GM18868 (cell line): Measurements from ENCODE around the gene SLC22A1.
"Not testable (repeated sequence)": the region's sequence is repeated elsewhere in the genome, so short reads cannot be mapped to it uniquely, and the experiment has no call there.

ENCODE experiments used
- ATAC-seq: cut with Tn5 transposase; IDR thresholded peaks from one replicate; pipeline ENCODE4 v1.9.1; 2021; ENCODE audit warnings: mild to moderate bottlenecking, moderate library complexity; ENCODE audit not compliant: unreplicated experiment

The SLC22A1 gene

DNA sequence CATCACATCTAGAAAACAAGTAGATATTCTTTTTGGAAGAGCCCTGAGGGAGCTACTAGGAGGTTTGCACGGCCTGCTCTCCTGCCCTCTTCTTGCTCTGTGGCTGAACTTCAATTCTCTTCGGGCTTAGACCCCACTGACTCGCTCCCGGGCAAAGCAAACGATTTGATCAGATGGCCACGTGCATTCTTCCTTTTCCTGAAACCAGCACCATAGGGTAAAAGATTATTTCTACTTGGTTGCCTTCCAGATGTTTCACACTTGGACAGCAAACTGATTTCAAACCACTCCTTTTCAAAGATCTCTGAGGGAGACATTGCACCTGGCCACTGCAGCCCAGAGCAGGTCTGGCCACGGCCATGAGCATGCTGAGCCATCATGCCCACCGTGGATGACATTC lies at the start of gene SLC22A1:
Gene SLC22A1, plus strand, starts transcription at position 258 of the 400 bp plus-strand sequence. Its CDS starts 121 bp downstream, at position 379.
- no peak for ATAC-seq

DNA sequence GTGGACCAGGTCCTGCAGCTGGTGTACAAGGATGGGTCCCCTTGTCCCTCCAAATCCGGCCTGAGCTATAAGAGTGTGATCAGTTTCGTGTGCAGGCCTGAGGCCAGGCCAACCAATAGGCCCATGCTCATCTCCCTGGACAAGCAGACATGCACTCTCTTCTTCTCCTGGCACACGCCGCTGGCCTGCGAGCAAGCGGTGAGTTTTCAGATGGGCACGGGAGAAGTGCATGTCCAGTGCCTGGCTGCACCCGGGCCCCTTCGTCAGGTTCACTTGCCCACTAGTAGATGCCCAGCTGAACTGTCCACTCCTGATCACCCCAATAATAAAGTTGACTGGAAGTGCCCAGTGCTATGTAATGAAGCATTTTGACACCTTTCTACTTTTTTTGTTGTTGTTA lies 48.3 kb upstream of the SLC22A1 start:
- no peak for ATAC-seq

DNA sequence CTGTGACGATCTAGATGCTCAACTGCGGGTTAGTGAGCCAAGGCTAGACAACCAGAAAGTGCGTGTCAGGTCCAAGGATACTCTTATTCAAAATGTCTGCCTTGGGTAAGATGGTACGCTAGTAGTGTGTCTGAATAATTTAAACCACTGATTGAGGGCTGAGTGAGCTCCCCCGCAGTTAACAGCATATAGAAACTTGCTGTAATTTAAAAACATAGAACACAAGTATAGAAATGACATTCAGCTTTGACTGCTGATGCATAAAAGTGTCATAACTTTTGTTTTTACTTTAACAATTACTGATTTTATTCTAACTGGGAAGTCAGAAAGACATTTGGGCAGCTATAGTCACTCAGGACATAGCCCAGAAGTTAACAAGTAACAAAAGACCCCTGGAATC lies 45.6 kb upstream of the SLC22A1 start:
- peak; percentile 56 for ATAC-seq

DNA sequence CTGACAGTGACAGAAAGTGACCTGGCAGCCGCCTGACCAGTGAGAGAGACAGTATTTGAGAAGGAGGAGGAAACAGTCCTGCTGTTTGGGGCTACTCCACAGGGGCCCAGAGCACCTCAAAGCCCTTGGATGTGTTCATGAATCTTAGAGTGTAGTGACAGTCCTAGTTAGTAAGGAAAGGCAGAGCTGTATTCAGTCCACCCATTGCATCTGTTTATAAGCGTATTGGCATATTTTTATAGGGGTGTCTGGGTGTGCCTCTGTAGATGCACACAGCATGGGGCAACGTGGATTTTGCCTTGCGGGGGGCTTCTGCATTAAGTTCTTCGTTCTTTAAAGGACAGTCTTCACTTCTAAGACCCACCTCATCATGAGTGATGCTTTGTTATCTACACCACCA lies 44.6 kb upstream of the SLC22A1 start:
- ATAC-seq, result no peak

DNA sequence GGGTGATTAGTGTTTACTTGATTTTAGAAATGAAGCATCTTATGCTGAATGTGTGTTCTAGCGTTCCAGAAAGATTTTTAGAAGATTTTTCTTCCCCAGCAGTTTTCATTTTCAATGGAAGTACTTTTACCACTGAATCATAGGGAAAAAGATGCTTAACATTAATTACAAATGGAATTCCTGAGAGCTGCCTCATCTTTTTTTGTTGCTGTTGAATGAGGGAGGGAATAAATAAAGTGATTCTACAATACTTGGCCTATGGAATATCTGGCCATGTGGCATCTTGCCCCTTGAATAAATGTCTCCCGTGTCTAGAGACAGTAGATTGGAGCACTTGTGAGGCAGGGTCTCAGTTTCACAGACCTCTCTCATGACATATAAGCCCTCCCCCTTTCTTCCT lies 44.1 kb upstream of the SLC22A1 start:
- ATAC-seq, result no peak

DNA sequence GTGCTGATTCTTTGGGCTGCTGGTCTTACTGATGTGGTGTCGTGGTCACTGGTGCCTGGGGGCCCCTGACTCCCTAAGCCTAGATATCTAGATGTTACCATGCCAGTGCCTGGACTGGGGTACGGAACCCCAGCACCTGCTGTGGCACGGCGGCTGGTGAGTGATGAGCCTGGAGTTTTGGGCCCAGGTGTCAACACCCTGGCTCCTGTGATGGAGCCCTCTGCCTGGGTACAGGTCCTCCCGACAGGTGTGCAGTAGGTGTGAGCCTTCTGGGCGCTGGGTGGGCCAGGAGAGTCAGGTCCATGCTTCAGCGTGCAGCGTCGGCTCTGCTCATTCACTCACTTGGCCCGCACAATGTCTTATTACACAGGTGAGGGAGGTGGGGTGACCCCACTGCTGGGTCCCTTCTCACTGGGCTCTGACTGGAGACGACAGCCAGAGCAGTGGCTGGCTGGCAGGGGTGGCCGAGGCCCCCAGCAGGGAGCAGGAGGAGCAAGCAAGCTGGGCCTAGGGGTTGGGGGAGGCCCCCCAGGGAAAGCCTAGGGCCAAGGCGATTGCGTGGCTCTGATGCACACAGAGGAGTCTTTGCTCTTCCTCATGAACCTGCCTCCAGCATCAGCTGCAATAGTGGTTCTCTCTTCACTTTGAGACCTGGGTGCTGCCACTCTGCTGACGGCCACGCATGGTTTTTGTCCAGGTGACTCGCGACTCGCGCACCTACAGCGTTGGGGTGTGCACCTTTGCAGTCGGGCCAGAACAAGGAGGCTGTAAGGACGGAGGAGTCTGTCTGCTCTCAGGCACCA lies 42.5 kb upstream of the SLC22A1 start:
- no peak for ATAC-seq

DNA sequence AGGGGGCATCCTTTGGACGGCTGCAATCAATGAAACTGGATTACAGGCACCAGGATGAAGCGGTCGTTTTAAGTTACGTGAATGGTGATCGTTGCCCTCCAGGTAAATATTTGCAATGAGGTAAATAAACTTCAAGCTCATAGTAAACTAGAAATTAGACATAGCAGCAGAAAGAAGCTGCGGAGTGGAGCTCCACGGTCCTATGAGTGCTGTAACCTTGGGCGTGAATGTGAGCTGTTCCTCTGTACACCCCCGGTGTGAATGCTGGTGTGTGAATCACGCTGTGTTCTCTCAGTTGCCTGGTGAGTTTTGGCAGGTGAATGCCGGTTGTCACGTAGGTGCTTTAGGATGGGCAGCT lies 42.0 kb upstream of the SLC22A1 start:
- no peak for ATAC-seq

DNA sequence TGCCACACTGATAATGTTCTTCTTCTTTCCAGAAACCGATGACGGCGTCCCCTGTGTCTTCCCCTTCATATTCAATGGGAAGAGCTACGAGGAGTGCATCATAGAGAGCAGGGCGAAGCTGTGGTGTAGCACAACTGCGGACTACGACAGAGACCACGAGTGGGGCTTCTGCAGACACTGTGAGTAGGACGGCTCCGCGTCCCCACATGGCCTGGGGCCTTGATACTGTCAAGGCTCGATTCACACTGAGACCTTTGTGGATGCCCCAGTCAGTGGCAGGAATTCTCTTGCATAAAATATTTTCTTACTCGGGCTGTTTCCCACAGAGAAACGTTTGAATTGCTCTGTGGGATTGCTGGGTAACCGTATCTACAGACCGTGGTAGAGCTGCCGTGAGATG lies 41.5 kb upstream of the SLC22A1 start:
- ATAC-seq, result no peak

DNA sequence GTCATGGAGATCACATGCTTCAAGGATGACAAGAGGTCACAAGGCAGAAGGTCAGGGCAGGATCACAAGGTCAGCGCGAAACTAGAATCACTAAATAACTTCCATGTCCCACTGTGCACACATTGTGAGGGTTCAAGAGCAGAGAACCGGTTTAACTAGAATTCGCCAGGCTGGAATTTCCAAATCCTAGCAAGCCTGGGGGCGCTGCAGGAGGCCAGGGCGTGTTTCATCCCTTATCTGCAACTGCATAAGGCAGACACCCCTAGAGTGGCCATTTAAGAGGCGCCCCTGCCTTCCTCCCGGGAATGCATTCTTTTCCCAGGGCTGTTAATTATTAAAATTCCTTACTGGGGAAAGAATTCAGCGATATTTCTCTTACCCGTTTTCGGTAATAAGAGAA lies 40.2 kb upstream of the SLC22A1 start:
- no peak for ATAC-seq

DNA sequence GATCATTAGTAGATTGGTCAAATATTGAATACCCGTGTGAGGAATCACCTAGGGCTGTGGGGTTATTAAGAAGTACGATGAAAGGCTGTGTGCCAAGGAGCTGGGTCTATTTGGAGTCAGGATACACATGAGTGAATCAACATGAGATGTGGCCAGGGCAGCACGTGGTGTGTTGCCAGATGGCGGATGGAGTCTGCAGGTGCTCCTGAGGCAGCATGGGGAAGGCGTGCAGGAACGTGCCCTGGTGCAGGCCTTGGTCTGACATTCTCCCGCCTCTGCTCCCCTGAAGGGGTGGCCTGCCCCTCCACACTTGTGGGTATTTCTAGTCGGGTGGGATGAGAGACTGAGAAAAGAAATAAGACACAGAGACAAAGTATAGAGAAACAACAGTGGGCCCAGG lies 39.0 kb upstream of the SLC22A1 start:
- no peak for ATAC-seq

DNA sequence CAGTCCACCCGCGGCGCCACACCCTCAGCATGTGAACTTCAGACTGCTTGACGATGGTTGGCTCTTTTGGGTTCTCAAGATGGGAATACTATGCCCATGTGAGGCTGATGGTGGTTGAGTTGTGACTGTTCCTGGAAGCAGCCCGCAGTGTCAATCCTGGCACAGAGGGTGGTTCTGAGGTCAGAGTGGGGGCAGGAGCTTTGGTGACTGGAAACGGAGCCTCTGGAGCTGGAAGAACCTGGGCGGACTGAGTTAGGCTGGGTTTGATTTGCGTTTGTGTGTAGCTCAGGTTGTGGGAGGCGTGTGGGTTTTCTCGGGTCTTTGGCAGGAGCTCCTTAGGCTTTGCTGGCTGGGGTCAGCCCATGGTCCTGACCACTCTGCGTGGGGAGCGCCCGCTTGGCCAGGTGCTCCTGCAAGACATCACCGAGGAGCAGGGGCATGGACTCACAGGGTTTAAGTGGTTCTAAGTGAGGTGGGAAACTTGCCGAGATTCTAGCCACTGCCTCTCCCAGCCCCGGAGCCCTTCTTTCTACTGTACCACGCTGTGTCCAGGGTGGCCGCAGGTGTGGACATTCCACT lies 37.3 kb upstream of the SLC22A1 start:
- ATAC-seq, result no peak

DNA sequence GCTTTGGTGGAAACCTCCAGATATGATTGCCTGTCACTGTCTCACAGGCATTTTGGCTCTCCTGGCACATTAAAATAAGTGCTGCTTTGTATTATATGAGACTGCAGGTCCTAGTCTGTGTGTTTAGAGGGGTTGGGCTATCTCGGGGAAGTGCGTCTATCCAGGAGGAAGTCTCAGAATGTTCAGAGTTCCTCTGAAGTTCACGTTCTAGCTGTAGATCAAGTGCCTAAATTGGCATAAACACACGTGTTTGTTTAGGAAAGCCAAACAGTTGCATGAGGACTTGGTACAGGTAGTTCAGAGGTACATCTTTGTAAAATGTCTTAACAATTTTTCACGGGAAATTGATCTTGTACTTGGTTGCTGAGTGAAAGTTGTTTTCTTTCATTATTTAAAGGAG lies 36.4 kb upstream of the SLC22A1 start:
- ATAC-seq, result no peak

DNA sequence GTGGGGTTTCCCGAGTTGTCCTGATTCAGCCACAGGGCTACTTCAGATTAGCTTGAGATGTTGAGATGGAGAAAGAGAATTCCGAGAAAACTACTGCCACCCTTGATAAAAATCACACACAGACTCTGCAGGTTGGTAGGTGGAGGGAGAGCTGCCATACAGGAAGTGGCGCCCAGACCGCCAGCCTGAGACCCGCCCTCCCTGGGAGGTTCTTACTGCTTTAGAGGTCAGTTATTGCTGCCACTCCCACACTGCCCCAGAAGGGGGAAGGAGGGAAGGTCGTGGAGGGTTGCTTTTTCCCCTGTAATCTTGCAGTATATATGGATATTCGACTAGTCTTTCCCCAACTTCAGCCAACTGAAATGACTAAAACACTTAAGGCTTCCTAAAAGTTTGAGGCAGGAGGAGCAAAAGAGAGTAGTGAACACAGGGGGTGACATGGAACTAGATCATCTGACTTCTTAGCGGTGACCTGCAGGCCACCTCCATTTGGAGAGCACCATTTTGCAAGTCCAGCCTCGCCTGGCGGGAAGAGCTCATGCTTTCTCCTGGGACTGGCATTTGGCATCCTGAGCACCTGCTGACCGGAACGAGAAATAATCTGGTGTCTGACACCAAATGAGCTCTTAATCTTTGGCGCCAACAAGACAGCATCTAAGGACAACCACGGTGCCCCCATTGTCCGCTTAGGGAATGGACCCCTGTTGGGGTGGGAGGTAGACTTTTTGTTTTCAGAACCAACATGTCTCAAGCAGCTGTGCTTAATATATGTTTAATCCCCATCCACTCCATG lies 35.7 kb upstream of the SLC22A1 start:
- ATAC-seq, result no peak

DNA sequence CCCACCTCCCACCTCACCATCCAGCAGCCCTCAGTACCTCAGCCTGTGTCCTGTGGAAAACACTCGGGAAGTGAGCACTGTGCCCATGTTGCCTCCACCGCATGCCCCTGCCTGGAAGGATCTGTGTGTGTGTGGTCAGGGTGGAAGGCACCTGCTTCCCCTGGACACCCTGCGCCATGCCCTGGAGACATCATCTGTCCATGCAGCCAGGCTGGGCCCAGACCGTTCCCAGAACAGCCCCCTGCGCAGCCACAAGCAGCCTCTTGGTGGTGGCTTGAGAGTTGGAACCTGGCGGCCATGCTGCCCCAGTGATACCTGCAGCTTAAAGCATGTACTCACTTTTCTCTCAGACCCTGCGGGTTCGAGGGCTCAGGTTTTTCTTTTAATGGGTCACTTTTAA lies 34.9 kb upstream of the SLC22A1 start:
- no peak for ATAC-seq

DNA sequence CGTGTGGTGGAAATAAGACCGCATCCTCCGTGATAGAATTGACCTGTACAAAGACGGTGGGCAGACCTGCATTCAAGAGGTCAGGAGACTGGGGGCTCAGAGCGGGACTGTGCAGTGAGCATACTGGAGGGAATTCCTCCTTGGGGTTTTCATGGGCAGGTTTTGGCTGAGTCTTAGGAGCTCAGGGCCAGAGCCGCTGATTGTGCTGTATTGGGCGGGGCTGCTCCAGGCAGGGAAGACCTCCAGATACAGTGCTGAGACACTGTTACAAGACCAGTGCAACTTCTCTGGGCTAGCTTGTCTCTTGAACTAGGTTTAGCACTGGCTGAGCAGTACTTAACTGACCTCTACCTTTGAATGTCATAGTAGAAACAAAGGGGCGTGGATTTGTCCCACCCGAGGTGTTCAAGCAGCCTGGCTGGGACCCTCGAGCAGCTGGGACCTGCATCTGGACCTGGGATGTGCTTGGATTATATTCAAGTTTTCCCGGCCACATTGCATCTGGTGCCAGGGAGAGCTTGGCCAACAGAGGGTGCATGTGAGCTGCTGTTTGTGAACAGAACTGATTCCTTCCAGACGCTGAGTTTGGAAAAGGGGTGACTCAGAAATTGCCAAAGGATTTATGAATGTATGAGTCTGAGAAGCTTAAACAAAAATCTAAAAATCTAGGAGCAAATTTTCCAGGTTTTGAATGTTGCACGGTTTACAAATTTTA lies 33.4 kb upstream of the SLC22A1 start:
- ATAC-seq, result no peak

DNA sequence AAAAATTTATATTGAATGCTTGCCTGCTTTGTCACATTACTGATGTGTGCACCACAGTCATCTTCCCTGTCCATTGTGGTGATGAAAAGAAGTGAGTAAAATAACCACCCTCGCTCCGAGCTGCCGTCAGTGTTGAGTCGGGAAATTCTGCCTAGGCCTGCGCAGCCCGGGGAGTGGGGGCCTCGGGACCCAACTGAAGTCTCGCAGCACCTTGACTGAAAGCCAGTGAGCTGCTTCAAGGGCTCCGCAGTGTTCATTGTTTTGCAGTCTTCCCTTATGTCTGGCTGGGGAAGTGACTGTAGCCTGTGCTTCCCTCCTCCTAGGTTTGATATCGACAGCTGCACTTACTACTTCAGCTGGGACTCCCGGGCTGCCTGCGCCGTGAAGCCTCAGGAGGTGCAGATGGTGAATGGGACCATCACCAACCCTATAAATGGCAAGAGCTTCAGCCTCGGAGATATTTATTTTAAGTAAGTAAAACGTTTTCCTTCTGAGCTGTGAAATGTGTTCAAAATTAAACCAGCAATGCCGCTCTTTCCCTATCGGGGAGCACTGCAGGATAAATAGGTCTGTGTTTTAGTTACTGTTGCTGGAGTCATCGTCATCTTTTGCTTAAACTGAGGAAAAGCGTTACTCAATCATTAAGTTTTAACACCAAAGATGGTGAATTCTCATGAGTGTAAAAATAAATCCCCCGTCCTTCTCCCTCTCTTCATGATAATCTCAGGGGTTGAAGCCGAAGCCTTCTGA lies 32.7 kb upstream of the SLC22A1 start:
- ATAC-seq, result no peak

DNA sequence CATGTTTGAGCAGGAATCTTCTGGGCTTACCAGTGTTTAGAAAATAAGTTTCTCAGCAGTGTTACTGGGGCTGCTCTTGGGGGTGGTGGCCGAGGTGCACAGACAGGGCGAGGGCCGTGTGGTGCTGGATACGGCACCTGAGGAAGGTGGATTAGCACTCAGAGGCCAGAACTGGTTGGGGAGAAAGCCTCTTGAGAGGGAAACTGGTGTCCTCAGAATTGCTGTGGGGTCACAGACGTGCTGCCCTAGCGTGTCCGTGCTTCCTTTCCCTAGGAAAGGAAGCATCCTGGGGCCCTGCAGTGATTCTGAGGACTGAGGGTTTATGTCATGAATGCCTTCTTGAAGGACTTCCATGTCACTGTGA lies 32.1 kb upstream of the SLC22A1 start:
- no peak for ATAC-seq

DNA sequence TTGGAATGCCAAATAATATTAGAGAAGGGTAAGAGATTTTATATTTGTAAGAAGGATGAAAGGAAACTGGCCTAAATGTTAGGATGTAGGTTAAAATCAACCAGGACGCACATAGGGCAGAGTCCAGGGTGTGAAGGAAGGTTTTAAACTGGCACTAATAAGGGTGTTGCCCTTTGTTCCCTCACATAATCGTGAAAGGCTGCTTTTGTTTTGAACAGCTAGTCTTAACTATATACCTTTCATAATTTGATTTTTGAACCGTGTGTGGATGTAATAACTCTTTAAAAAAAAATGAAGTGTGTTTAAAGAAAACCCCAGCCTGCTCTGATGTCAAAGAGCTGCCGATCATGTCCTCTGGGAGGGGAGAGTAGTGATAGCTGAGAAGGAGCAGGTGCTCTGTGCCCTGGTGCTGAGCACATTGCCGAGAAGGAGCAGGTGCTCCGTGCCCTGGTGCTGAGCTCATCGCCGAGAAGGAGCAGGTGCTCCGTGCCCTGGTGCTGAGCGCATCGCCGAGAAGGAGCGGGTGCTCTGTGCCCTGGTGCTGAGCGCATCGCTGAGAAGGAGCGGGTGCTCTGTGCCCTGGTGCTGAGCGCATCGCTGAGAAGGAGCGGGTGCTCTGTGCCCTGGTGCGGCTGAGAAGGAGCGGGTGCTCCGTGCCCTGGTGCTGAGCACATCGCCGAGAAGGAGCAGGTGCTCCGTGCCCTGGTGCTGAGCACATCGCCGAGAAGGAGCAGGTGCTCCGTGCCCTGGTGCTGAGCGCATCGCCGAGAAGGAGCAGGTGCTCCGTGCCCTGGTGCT lies 31.0 kb upstream of the SLC22A1 start:
- ATAC-seq, result not testable (repeated sequence)

DNA sequence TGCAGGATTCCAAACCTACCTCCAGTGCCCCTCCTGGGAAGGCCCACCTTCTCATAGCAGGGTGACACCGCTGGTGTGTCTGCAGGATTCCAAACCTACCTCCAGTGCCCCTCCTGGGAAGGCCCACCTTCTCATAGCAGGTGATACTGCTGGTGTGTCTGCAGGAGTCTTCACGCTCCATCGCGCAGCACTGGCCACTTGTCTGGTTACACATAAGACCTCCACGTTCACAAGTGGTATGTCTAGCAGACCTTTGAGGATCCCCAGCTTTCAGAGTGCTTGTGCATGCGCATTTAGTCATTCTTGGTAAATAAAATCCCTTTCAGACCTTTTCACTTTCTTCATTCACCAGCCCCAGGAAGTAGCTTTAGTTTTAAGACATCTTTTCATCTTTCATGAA lies 29.4 kb upstream of the SLC22A1 start:
- ATAC-seq, result not testable (repeated sequence)

DNA sequence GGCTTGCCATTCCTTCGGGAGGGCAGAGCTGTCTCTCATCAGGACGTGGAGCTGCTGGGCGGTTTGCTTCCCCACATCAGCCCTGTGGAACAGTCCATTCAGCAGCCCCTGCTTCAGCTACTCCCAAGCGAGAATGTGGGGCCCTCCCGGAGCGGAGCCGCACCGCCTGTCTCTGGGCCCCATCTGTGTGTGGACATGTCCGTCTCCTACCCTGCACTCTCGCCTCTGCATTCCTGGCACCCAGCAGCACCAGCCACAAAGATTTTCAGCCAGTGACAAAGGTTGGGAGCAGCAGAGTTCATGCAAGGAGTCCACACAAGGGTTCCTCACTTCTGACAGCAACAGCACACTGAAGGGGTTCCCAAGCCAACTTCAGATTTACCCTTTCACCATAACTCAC lies 29.0 kb upstream of the SLC22A1 start:
- ATAC-seq, result no peak
